Lower leg skin (tissue), 3 donors: Measurements from ENCODE around the gene GPATCH4.
"Not testable (repeated sequence)": the region's sequence is repeated elsewhere in the genome, so short reads cannot be mapped to it uniquely, and the experiment has no call there.

ENCODE experiments used
- POLR2A ChIP-seq, 2 donors: fragments of 450-650 bp; IDR thresholded peaks; one replicate each; pipeline ENCODE4 v1.6.1; 2016 to 2017; ENCODE audit warnings: antibody characterized with exemption in 2 of 2, mild to moderate bottlenecking in 1 of 2, moderate library complexity in 1 of 2
- TF ChIP-seq, protein P1 (sequence below), 3 donors: fragments of 450-650 bp; IDR thresholded peaks; one replicate each; pipeline ENCODE4 v1.5.1; 2016; ENCODE audit warnings: antibody characterized with exemption in 3 of 3, mild to moderate bottlenecking in 3 of 3, moderate library complexity in 2 of 3

DNA sequence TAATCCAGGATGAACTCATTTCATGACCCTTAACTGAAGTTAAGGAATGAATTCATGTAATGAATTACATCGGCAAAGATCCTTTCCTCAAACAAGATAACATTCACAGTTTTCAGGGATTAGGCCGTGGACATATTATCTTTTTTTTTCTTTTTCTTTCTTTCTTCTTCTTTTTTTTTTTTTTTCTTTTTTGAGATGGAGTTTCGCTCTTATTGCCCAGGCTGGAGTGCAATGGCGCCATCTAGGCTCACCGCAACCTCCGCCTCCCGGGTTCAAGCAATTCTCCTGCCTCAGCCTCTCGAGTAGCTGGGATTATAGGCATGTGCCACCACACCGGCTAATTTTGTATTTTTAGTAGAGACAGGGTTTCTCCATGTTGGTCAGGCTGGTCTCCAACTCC is 29.9 kb upstream of the GPATCH4 start:
- TF ChIP-seq, protein P1, sequence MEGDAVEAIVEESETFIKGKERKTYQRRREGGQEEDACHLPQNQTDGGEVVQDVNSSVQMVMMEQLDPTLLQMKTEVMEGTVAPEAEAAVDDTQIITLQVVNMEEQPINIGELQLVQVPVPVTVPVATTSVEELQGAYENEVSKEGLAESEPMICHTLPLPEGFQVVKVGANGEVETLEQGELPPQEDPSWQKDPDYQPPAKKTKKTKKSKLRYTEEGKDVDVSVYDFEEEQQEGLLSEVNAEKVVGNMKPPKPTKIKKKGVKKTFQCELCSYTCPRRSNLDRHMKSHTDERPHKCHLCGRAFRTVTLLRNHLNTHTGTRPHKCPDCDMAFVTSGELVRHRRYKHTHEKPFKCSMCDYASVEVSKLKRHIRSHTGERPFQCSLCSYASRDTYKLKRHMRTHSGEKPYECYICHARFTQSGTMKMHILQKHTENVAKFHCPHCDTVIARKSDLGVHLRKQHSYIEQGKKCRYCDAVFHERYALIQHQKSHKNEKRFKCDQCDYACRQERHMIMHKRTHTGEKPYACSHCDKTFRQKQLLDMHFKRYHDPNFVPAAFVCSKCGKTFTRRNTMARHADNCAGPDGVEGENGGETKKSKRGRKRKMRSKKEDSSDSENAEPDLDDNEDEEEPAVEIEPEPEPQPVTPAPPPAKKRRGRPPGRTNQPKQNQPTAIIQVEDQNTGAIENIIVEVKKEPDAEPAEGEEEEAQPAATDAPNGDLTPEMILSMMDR (IDR thresholded peaks at IDR 0.05), result not testable (repeated sequence)
- TF ChIP-seq POLR2A (IDR thresholded peaks at IDR 0.05), result not testable (repeated sequence)
